WTC11 (cell line): ENCODE data around the gene CHST13. TPM values are rescaled to one million over a fixed set of nuclear protein-coding genes. Genes with fewer than 3 reads are reported as not detected.

Source experiments
- ATAC-seq: fragments of 200-7000 bp; cut with Tn5 transposase; 2 replicates; pipeline ENCODE4 v1.10.0; 2021; ENCODE audit warnings: mild to moderate bottlenecking, moderate library complexity
- CTCF ChIA-PET: fragments of 300-600 bp; sonication (Branson Sonifier 250); formaldehyde crosslinking; loops from one replicate; lab custom pipeline; 2021; ENCODE audit warnings: antibody characterized with exemption; lab: Charles Lee
- POLR2A ChIA-PET: fragments of 350-600 bp; sonication (Branson Sonifier 250); formaldehyde crosslinking; loops from one replicate; lab custom pipeline; 2021; ENCODE audit warnings: antibody characterized with exemption; lab: Charles Lee
- DNase-seq: peaks from one replicate; pipeline ENCODE4 v3.0.0; 2021; ENCODE audit warnings: low spot score
- H3K27ac Mint-ChIP-seq: 2 replicates; pipeline ENCODE4 v1.8.0; 2021; ENCODE audit warnings: mixed read lengths
- H3K27me3 Mint-ChIP-seq: 2 replicates; pipeline ENCODE4 v1.8.0; 2021; ENCODE audit warnings: low read depth, mild to moderate bottlenecking, moderate library complexity, mixed read lengths
- H3K36me3 Mint-ChIP-seq: 2 replicates; pipeline ENCODE4 v1.8.0; 2021; ENCODE audit warnings: mixed read lengths
- H3K4me1 Mint-ChIP-seq: 2 replicates; pipeline ENCODE4 v1.8.0; 2022; ENCODE audit warnings: mixed read lengths
- H3K4me3 Mint-ChIP-seq: 2 replicates; pipeline ENCODE4 v1.8.0; 2021; ENCODE audit warnings: mild to moderate bottlenecking, moderate library complexity, mixed read lengths
- H3K9me3 Mint-ChIP-seq: 2 replicates; pipeline ENCODE4 v1.8.0; 2021; ENCODE audit warnings: mixed read lengths
- CBFB ChIP-seq: sonication (generic); formaldehyde crosslinking; IDR thresholded peaks from 2 replicates; pipeline ENCODE4 v1.8.1; 2022; ENCODE audit warnings: mild to moderate bottlenecking, low read depth, missing genetic modification reagents
- ESRRA ChIP-seq: sonication (generic); formaldehyde crosslinking; IDR thresholded peaks from 2 replicates; pipeline ENCODE4 v1.8.1; 2022; ENCODE audit warnings: mild to moderate bottlenecking, missing genetic modification reagents, borderline replicate concordance
- FOXP1 ChIP-seq: sonication (generic); formaldehyde crosslinking; IDR thresholded peaks from 2 replicates; pipeline ENCODE4 v1.8.0; 2022; ENCODE audit warnings: missing genetic modification reagents, mild to moderate bottlenecking, moderate library complexity, borderline replicate concordance
- FOXP4 ChIP-seq: sonication (generic); formaldehyde crosslinking; IDR thresholded peaks from 2 replicates; pipeline ENCODE4 v1.8.0; 2022; ENCODE audit warnings: mild to moderate bottlenecking, missing genetic modification reagents
- GABPB1 ChIP-seq: sonication (generic); formaldehyde crosslinking; IDR thresholded peaks from 2 replicates; pipeline ENCODE4 v1.8.1; 2023; ENCODE audit warnings: mild to moderate bottlenecking, missing genetic modification reagents
- GTF2I ChIP-seq: fragments of 250-450 bp; sonication (Bioruptor Pico); conservative IDR thresholded peaks from 2 replicates; pipeline ENCODE4 v1.4.0; 2021; ENCODE audit warnings: mild to moderate bottlenecking
- HMGA2 ChIP-seq: fragments of 250-450 bp; sonication (Bioruptor Pico); IDR thresholded peaks from 2 replicates; pipeline ENCODE4 v1.4.0; 2021; ENCODE audit warnings: mild to moderate bottlenecking, moderate library complexity
- JAZF1 ChIP-seq: fragments of 250-450 bp; sonication (Bioruptor Pico); IDR thresholded peaks from 2 replicates; pipeline ENCODE4 v1.9.0; 2021; ENCODE audit warnings: moderate library complexity, mild to moderate bottlenecking, inconsistent platforms
- NR3C1 ChIP-seq: sonication (generic); formaldehyde crosslinking; conservative IDR thresholded peaks from 2 replicates; pipeline ENCODE4 v1.8.1; 2023; ENCODE audit warnings: low read depth, mild to moderate bottlenecking, missing genetic modification reagents
- OVOL2 ChIP-seq: fragments of 250-450 bp; sonication (Bioruptor Pico); IDR thresholded peaks from 2 replicates; pipeline ENCODE4 v1.9.0; 2021; ENCODE audit warnings: mild to moderate bottlenecking, borderline replicate concordance
- STAT6 ChIP-seq: sonication (generic); formaldehyde crosslinking; conservative IDR thresholded peaks from 2 replicates; pipeline ENCODE4 v1.8.1; 2023; ENCODE audit warnings: mild to moderate bottlenecking, low read depth, missing genetic modification reagents, moderate library complexity
- TCF7 ChIP-seq: sonication (generic); formaldehyde crosslinking; IDR thresholded peaks from 2 replicates; pipeline ENCODE4 v1.8.0; 2022; ENCODE audit warnings: mild to moderate bottlenecking, low read depth, missing genetic modification reagents, moderate library complexity
- TP53 ChIP-seq: sonication (generic); formaldehyde crosslinking; IDR thresholded peaks from 2 replicates; pipeline ENCODE4 v1.8.1; 2023; ENCODE audit warnings: mild to moderate bottlenecking, missing genetic modification reagents
- ZBTB43 ChIP-seq: sonication (generic); formaldehyde crosslinking; IDR thresholded peaks from 2 replicates; pipeline ENCODE4 v1.8.1; 2023; ENCODE audit warnings: mild to moderate bottlenecking, missing genetic modification reagents
- ZNF138 ChIP-seq: sonication (generic); formaldehyde crosslinking; conservative IDR thresholded peaks from 2 replicates; pipeline ENCODE4 v1.8.1; 2022; ENCODE audit warnings: mild to moderate bottlenecking, moderate library complexity, missing genetic modification reagents
- ZNF396 ChIP-seq: fragments of 250-450 bp; sonication (Bioruptor Pico); IDR thresholded peaks from 2 replicates; pipeline ENCODE4 v1.8.0; 2021; ENCODE audit warnings: mild to moderate bottlenecking, moderate library complexity, borderline replicate concordance
- ZNF671 ChIP-seq: fragments of 250-450 bp; sonication (Bioruptor Pico); IDR thresholded peaks from 2 replicates; pipeline ENCODE4 v1.8.0; 2021; ENCODE audit warnings: mild to moderate bottlenecking
- total RNA-seq: library from RNA; stranded (reverse); gene quantifications from 3 replicates; pipeline ENCODE4 v1.2.3, GENCODE V29; 2021
- TF ChIP-seq, protein P1 (sequence below): fragments of 250-450 bp; sonication (Bioruptor Pico); IDR thresholded peaks from 2 replicates; pipeline ENCODE4 v1.9.0; 2021; ENCODE audit warnings: mild to moderate bottlenecking, borderline replicate concordance
- TF ChIP-seq, protein P2 (sequence below): sonication (generic); formaldehyde crosslinking; conservative IDR thresholded peaks from 2 replicates; pipeline ENCODE4 v1.8.1; 2022; ENCODE audit warnings: mild to moderate bottlenecking, missing genetic modification reagents

Gene CHST13
- total RNA-seq, 1 experiment from 2014 or later: 4.1 TPM

DNA sequence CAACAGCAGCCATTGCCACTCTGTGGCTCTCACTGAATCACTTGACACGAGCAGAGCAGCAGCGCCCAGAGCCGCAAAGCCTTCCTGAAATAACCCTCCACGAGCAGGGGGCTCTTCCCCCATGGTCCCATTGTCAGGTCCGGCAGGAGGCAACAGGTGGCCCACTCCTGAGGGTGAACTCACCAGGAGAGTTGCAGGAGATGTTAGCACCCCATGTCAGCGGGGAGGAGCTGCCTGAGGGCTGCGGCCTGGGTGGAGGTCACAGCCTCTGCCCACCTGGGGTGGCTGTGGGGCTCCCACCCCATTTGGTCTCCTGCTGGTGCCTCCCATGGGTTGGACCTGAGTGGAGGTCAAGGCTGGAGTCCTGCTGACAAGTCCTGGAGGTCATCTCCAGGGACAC, 47.1 kb downstream of the CHST13 start:
- CTCF ChIA-PET: interaction anchor here (0.5 kb wide), 1 partner anchor 113 kb away, joined by 4 read pairs; no protein-coding TSS in a partner anchor
- TF ChIP-seq OVOL2 (CRISPR knock-in tag) (no peak), STAT6 (CRISPR knock-in tag) (no peak), NR3C1 (CRISPR knock-in tag) (no peak), JAZF1 (CRISPR knock-in tag) (no peak), FOXP1 (no peak), ZNF138 (no peak), GTF2I (CRISPR knock-in tag) (no peak), ZNF671 (no peak), ZNF396 (no peak), HMGA2 (no peak), GABPB1 (no peak), TP53 (CRISPR knock-in tag) (no peak), FOXP4 (no peak), TCF7 (no peak), ZBTB43 (no peak), CBFB (CRISPR knock-in tag) (no peak), ESRRA (CRISPR knock-in tag) (no peak)
- TF ChIP-seq, protein P1, sequence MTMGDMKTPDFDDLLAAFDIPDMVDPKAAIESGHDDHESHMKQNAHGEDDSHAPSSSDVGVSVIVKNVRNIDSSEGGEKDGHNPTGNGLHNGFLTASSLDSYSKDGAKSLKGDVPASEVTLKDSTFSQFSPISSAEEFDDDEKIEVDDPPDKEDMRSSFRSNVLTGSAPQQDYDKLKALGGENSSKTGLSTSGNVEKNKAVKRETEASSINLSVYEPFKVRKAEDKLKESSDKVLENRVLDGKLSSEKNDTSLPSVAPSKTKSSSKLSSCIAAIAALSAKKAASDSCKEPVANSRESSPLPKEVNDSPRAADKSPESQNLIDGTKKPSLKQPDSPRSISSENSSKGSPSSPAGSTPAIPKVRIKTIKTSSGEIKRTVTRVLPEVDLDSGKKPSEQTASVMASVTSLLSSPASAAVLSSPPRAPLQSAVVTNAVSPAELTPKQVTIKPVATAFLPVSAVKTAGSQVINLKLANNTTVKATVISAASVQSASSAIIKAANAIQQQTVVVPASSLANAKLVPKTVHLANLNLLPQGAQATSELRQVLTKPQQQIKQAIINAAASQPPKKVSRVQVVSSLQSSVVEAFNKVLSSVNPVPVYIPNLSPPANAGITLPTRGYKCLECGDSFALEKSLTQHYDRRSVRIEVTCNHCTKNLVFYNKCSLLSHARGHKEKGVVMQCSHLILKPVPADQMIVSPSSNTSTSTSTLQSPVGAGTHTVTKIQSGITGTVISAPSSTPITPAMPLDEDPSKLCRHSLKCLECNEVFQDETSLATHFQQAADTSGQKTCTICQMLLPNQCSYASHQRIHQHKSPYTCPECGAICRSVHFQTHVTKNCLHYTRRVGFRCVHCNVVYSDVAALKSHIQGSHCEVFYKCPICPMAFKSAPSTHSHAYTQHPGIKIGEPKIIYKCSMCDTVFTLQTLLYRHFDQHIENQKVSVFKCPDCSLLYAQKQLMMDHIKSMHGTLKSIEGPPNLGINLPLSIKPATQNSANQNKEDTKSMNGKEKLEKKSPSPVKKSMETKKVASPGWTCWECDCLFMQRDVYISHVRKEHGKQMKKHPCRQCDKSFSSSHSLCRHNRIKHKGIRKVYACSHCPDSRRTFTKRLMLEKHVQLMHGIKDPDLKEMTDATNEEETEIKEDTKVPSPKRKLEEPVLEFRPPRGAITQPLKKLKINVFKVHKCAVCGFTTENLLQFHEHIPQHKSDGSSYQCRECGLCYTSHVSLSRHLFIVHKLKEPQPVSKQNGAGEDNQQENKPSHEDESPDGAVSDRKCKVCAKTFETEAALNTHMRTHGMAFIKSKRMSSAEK (CRISPR knock-in tag): no peak
- TF ChIP-seq, protein P2, sequence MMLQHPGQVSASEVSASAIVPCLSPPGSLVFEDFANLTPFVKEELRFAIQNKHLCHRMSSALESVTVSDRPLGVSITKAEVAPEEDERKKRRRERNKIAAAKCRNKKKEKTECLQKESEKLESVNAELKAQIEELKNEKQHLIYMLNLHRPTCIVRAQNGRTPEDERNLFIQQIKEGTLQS (CRISPR knock-in tag): no peak
- no peak for DNase-seq
- POLR2A ChIA-PET: no interaction called here
- no peaks in the 10 kb centered on the region for H3K36me3 Mint-ChIP-seq
- H3K27me3 Mint-ChIP-seq: no peaks in the 10 kb centered on the region
- no peak overlapping the region for H3K27ac Mint-ChIP-seq
- no peak overlapping the region for H3K4me3 Mint-ChIP-seq
- ATAC-seq: no peak
- H3K4me1 Mint-ChIP-seq: no peaks in the 10 kb centered on the region
- no peaks in the 10 kb centered on the region for H3K9me3 Mint-ChIP-seq
